H9 (cell line): ENCODE data around the gene GPC6. TPM values are rescaled to one million over a fixed set of nuclear protein-coding genes. Genes with fewer than 3 reads are reported as not detected.

Source experiments
- DNase-seq: peaks from one replicate; pipeline ENCODE4 v3.0.0-alpha.2; 2017
- H2AFZ ChIP-seq: one replicate; pipeline ENCODE4 v1.6.1; 2013; ENCODE audit warnings: mild to moderate bottlenecking, low read length, control low read depth, moderate library complexity
- H2AK5ac ChIP-seq: 2 replicates; pipeline ENCODE4 v1.6.1; 2013; ENCODE audit warnings: low read length, control low read depth, mixed read lengths; ENCODE audit not compliant: insufficient read length
- H2BK120ac ChIP-seq: one replicate; pipeline ENCODE4 v1.6.1; 2013; ENCODE audit warnings: low read depth, mild to moderate bottlenecking, low read length, control low read depth, inconsistent platforms; ENCODE audit not compliant: poor library complexity, severe bottlenecking
- H2BK12ac ChIP-seq: 2 replicates; pipeline ENCODE4 v1.6.1; 2013; ENCODE audit warnings: low read length, control low read depth, mixed read lengths, low read depth; ENCODE audit not compliant: insufficient read length
- H2BK15ac ChIP-seq: 2 replicates; pipeline ENCODE4 v1.6.1; 2013; ENCODE audit warnings: low read depth, low read length, control low read depth
- H2BK20ac ChIP-seq: one replicate; pipeline ENCODE4 v1.6.1; 2013; ENCODE audit warnings: low read depth, mild to moderate bottlenecking, low read length, control low read depth, inconsistent platforms; ENCODE audit not compliant: poor library complexity, severe bottlenecking
- H2BK5ac ChIP-seq: 2 replicates; pipeline ENCODE4 v1.6.1; 2013; ENCODE audit warnings: low read length, control low read depth, mixed read lengths; ENCODE audit not compliant: insufficient read length
- H3K14ac ChIP-seq: 2 replicates; pipeline ENCODE4 v1.6.1; 2013; ENCODE audit warnings: low read length, control low read depth; ENCODE audit not compliant: insufficient read depth
- H3K18ac ChIP-seq: 2 replicates; pipeline ENCODE4 v1.6.1; 2013; ENCODE audit warnings: low read depth, mild to moderate bottlenecking, mixed read lengths, low read length, control low read depth; ENCODE audit not compliant: insufficient read length
- H3K23ac ChIP-seq: 2 replicates; pipeline ENCODE4 v1.6.1; 2013; ENCODE audit warnings: low read length, control low read depth, mixed read lengths, low read depth; ENCODE audit not compliant: insufficient read length
- H3K23me2 ChIP-seq: 2 replicates; pipeline ENCODE4 v1.6.1; 2013; ENCODE audit warnings: low read depth, mild to moderate bottlenecking, mixed read lengths, low read length, control low read depth; ENCODE audit not compliant: insufficient read length, poor library complexity, severe bottlenecking
- H3K27ac ChIP-seq: 2 replicates; pipeline ENCODE4 v1.5.1; 2013; ENCODE audit warnings: low read length, control low read depth, mixed read lengths, low read depth; ENCODE audit not compliant: insufficient read length
- H3K27me3 ChIP-seq: 2 replicates; pipeline ENCODE4 v1.6.1; 2013; ENCODE audit warnings: low read length, control low read depth, inconsistent platforms; ENCODE audit not compliant: insufficient read depth
- H3K4ac ChIP-seq: 2 replicates; pipeline ENCODE4 v1.6.1; 2013; ENCODE audit warnings: low read depth, mild to moderate bottlenecking, control low read depth, inconsistent platforms, low read length, moderate library complexity
- H3K4me1 ChIP-seq: 2 replicates; pipeline ENCODE4 v1.6.1; 2013; ENCODE audit warnings: low read length, control low read depth, inconsistent platforms; ENCODE audit not compliant: insufficient read depth
- H3K4me2 ChIP-seq: 2 replicates; pipeline ENCODE4 v1.6.1; 2013; ENCODE audit warnings: low read length, control low read depth, mixed read lengths; ENCODE audit not compliant: insufficient read length, insufficient read depth
- H3K56ac ChIP-seq: 2 replicates; pipeline ENCODE4 v1.6.1; 2013; ENCODE audit warnings: low read depth, mild to moderate bottlenecking, mixed read lengths, low read length, control low read depth; ENCODE audit not compliant: insufficient read length
- H3K79me1 ChIP-seq: 2 replicates; pipeline ENCODE4 v1.6.1; 2013; ENCODE audit warnings: low read depth, mild to moderate bottlenecking, moderate library complexity, low read length, control low read depth, inconsistent platforms; ENCODE audit not compliant: insufficient read depth, poor library complexity, severe bottlenecking
- H3K79me2 ChIP-seq: 2 replicates; pipeline ENCODE4 v1.6.1; 2013; ENCODE audit warnings: low read length, control low read depth, inconsistent platforms; ENCODE audit not compliant: insufficient read depth
- H3K9ac ChIP-seq: 2 replicates; pipeline ENCODE4 v1.6.1; 2013; ENCODE audit warnings: low read length, control low read depth, mixed read lengths; ENCODE audit not compliant: insufficient read length; ENCODE audit errors: extremely low read depth
- H3K9me3 ChIP-seq: one replicate; pipeline ENCODE4 v1.6.1; 2013; ENCODE audit warnings: low read depth, low read length, inconsistent platforms; ENCODE audit not compliant: control insufficient read depth
- H3T11ph ChIP-seq: one replicate; pipeline ENCODE4 v1.6.1; 2013; ENCODE audit warnings: mild to moderate bottlenecking, low read length, control low read depth, inconsistent platforms
- H4K20me1 ChIP-seq: one replicate; pipeline ENCODE4 v1.6.1; 2013; ENCODE audit not compliant: control insufficient read depth, insufficient read length, insufficient read depth
- H4K5ac ChIP-seq: 2 replicates; pipeline ENCODE4 v1.6.1; 2013; ENCODE audit warnings: low read depth, mild to moderate bottlenecking, mixed read lengths, low read length, control low read depth; ENCODE audit not compliant: insufficient read length
- H4K8ac ChIP-seq: replicated peaks from 2 replicates; pipeline ENCODE4 v1.6.1; 2013; ENCODE audit warnings: low read length, control low read depth, mixed read lengths, low read depth; ENCODE audit not compliant: insufficient read length
- H4K91ac ChIP-seq: 2 replicates; pipeline ENCODE4 v1.6.1; 2013; ENCODE audit warnings: low read depth, mild to moderate bottlenecking, moderate library complexity, mixed read lengths, low read length, control low read depth; ENCODE audit not compliant: insufficient read length
- H3K27ac Mint-ChIP-seq, 3 experiments: 2 replicates in 2 of 3; 3 replicates in 1 of 3; pipeline ENCODE4 v1.8.0; 2020 to 2021; ENCODE audit warnings: mixed read lengths in 3 of 3, mild to moderate bottlenecking in 1 of 3, moderate library complexity in 1 of 3
- H3K27me3 Mint-ChIP-seq: 2 replicates; pipeline ENCODE4 v1.8.0; 2021; ENCODE audit warnings: low read depth, mild to moderate bottlenecking, moderate library complexity, mixed read lengths
- H3K36me3 Mint-ChIP-seq, 3 experiments: 2 replicates in 2 of 3; 3 replicates in 1 of 3; pipeline ENCODE4 v1.8.0; 2020 to 2021; ENCODE audit warnings: low read depth in 3 of 3, mixed read lengths in 3 of 3; ENCODE audit not compliant: insufficient read depth in 1 of 3
- H3K4me1 Mint-ChIP-seq, 2 experiments: 2 replicates each; pipeline ENCODE4 v1.8.0; 2020; ENCODE audit warnings: mixed read lengths in 2 of 2
- H3K4me3 Mint-ChIP-seq, 2 experiments: 2 replicates in 1 of 2; 3 replicates in 1 of 2; pipeline ENCODE4 v1.8.0; 2020 to 2021; ENCODE audit warnings: mild to moderate bottlenecking in 2 of 2, mixed read lengths in 2 of 2, moderate library complexity in 1 of 2
- H3K9me3 Mint-ChIP-seq, 2 experiments: 2 replicates in 1 of 2; 3 replicates in 1 of 2; pipeline ENCODE4 v1.8.0; 2020; ENCODE audit warnings: mild to moderate bottlenecking in 2 of 2, mixed read lengths in 2 of 2, moderate library complexity in 1 of 2
- CTCF ChIP-seq: fragments of 200-600 bp; sonication (generic); conservative IDR thresholded peaks from 3 replicates; pipeline ENCODE4 v1.8.0; 2021; ENCODE audit warnings: antibody characterized with exemption, mild to moderate bottlenecking
- WGBS: extraction: QIAGEN DNeasy Blood & Tissue Kit; methylation state at CpG from one replicate; pipeline ENCODE4 v1.1.7; 2013; ENCODE audit warnings: missing lambda C conversion rate, low lambda C conversion rate, mixed read lengths; ENCODE audit not compliant: insufficient read length; ENCODE audit errors: extremely low coverage; 5-methylcytosine and 5-hydroxymethylcytosine counted together
- total RNA-seq: library from RNA; stranded (reverse); gene quantifications from 2 replicates; pipeline ENCODE4 v1.2.1, GENCODE V29; 2021

The GPC6 gene
- total RNA-seq, 1 experiment from 2014 or later, result 15.6 TPM

- Histone ChIP-seq H3K9ac (no peak overlapping the region), H3K79me1 (no peaks in the 10 kb centered on the region), H2BK12ac (no peak overlapping the region), H4K20me1 (no peaks in the 10 kb centered on the region), H2BK120ac (no peak overlapping the region), H4K8ac (no peak overlapping the region), H3K27ac (no peak overlapping the region), H3K18ac (no peak overlapping the region), H3K79me2 (no peaks in the 10 kb centered on the region), H4K5ac (no peak overlapping the region), H2BK5ac (no peak overlapping the region), H3K23ac (no peak overlapping the region), H3K56ac (no peak overlapping the region), H4K91ac (no peak overlapping the region), H3K4ac (no peak overlapping the region), H2AFZ (no peak overlapping the region), H2BK15ac (no peak overlapping the region), H2AK5ac (no peak overlapping the region), H2BK20ac (no peak overlapping the region), H3K9me3 (no peaks in the 10 kb centered on the region), H3K27me3 (no peaks in the 10 kb centered on the region), H3T11ph (no peak overlapping the region), H3K23me2 (no peaks in the 10 kb centered on the region), H3K4me1 (peaks cover 3% of the 10 kb centered on the region; the same call in 1 of the 2 replicates), H3K14ac (no peak overlapping the region), H3K4me2 (no peak overlapping the region)
- no CpG with 5 or more reads among the region's 6 CpGs for WGBS
- peaks cover 0 to 3% of the 10 kb centered on the region in 2 experiments; a peak in 2 of 5 replicates for H3K9me3 Mint-ChIP-seq
- DNase-seq, result no peak
- peaks cover 12 to 13% of the 10 kb centered on the region in 2 experiments for H3K4me1 Mint-ChIP-seq
- peaks cover 0 to 5% (median 0%) of the 10 kb centered on the region in 3 experiments; a peak in 2 of 7 replicates for H3K36me3 Mint-ChIP-seq
- 0 out of 7 replicates have a peak overlapping the region, but pooled peaks of 1 of the 3 experiments have one; percentile 15 for H3K27ac Mint-ChIP-seq
- TF ChIP-seq CTCF, result no peak
- H3K27me3 Mint-ChIP-seq, result no peaks in the 10 kb centered on the region
- no peak overlapping the region for H3K4me3 Mint-ChIP-seq
Observed at GRCh38 chr13:93963266-93964145, 736.9 kb downstream of the GPC6 start.
